Measurements from ENCODE around the gene CARD10. TPM values are rescaled to one million over a fixed set of nuclear protein-coding genes. Genes with fewer than 3 reads are reported as not detected.

CARD10 gene
- total and polyA plus RNA-seq, 4 donors = 7.8 to 14.0 (median 8.4) TPM

- Histone ChIP-seq H3K4me3 (ENCODE audit: low read depth in 1 of 3, low read length in 3 of 3) (no peak overlapping the region), H3K36me3 (ENCODE audit: control insufficient read depth in 4 of 4, insufficient read depth in 3 of 4, low read depth in 1 of 4, low read length in 3 of 4) (peaks cover 0 to 12% (median 5%) of the 10 kb centered on the region in 4 donors), H3K9ac (ENCODE audit: low read depth in 1 of 2, low read length in 2 of 2) (no peak overlapping the region), H3K27ac (ENCODE audit: low read depth in 1 of 2, low read length in 2 of 2) (no peak overlapping the region), H3K9me3 (ENCODE audit: control insufficient read depth in 4 of 4, low read length in 3 of 4) (no peaks in the 10 kb centered on the region), H3K4me1 (ENCODE audit: control insufficient read depth in 4 of 4, insufficient read depth in 4 of 4, low read length in 3 of 4) (peaks cover 2 to 9% (median 5%) of the 10 kb centered on the region in 4 donors), H3K27me3 (ENCODE audit: control insufficient read depth in 4 of 4, insufficient read depth in 4 of 4, low read length in 3 of 4) (no peaks in the 10 kb centered on the region)
- WGBS = 75% methylated on average over 4 of the region's 4 CpGs
- TF ChIP-seq RXRA (IDR thresholded peaks at IDR 0.05) = no peak
- TF ChIP-seq JUND (IDR thresholded peaks at IDR 0.05) = no peak
- no peak for TF ChIP-seq ZBTB33 (IDR thresholded peaks at IDR 0.05)
- TF ChIP-seq REST (IDR thresholded peaks at IDR 0.05) = no peak
- DNase-seq (ENCODE audit: low spot score) = no peak
Measured at GRCh38 chr22:37487571-37487970, 31.6 kb downstream of the CARD10 start.

- Histone ChIP-seq H3K27me3 (ENCODE audit: control insufficient read depth in 4 of 4, insufficient read depth in 4 of 4, low read length in 3 of 4) (no peaks in the 10 kb centered on the region), H3K9me3 (ENCODE audit: control insufficient read depth in 4 of 4, low read length in 3 of 4) (no peaks in the 10 kb centered on the region), H3K4me1 (ENCODE audit: control insufficient read depth in 4 of 4, insufficient read depth in 4 of 4, low read length in 3 of 4) (peaks cover 2 to 9% (median 5%) of the 10 kb centered on the region in 4 donors), H3K36me3 (ENCODE audit: control insufficient read depth in 4 of 4, insufficient read depth in 3 of 4, low read depth in 1 of 4, low read length in 3 of 4) (peaks cover 0 to 12% (median 5%) of the 10 kb centered on the region in 4 donors), H3K27ac (ENCODE audit: low read depth in 1 of 2, low read length in 2 of 2) (no peak overlapping the region), H3K4me3 (ENCODE audit: low read depth in 1 of 3, low read length in 3 of 3) (no peak overlapping the region), H3K9ac (ENCODE audit: low read depth in 1 of 2, low read length in 2 of 2) (no peak overlapping the region)
- no peak for DNase-seq (ENCODE audit: low spot score)
- TF ChIP-seq YY1 (IDR thresholded peaks at IDR 0.05) = no peak
- no peak for TF ChIP-seq SP1 (IDR thresholded peaks at IDR 0.05)
- no peak for TF ChIP-seq TAF1 (conservative IDR thresholded peaks at IDR 0.05)
- no peak for TF ChIP-seq RAD21 (IDR thresholded peaks at IDR 0.05)
- no peak for TF ChIP-seq ATF3 (IDR thresholded peaks at IDR 0.05)
- TF ChIP-seq FOXA1 (IDR thresholded peaks at IDR 0.05) = no peak
- no peak for TF ChIP-seq RXRA (IDR thresholded peaks at IDR 0.05)
- no peak for TF ChIP-seq CTCF (IDR thresholded peaks at IDR 0.05; ENCODE audit: low read depth, low read length, missing input control)
- TF ChIP-seq NR2F2 (IDR thresholded peaks at IDR 0.05) = no peak
- TF ChIP-seq MAX (IDR thresholded peaks at IDR 0.05) = no peak
- no peak for TF ChIP-seq JUND (IDR thresholded peaks at IDR 0.05)
- no peak for TF ChIP-seq HNF4G (IDR thresholded peaks at IDR 0.05)
- no peak for TF ChIP-seq GABPA (IDR thresholded peaks at IDR 0.05 in 1 of 2, conservative IDR thresholded peaks at IDR 0.05 in 1 of 2)
- 84% methylated on average over 10 of the region's 10 CpGs for WGBS
Measured at GRCh38 chr22:37487129-37487528, 32.1 kb downstream of the CARD10 start.

Data from liver (tissue), 9 donors.